GM21825 (cell line): Measurements from ENCODE around the gene PRKCZ.

Source experiments
- ATAC-seq: cut with Tn5 transposase; IDR thresholded peaks from one replicate; pipeline ENCODE4 v1.9.1; 2021; ENCODE audit warnings: mild to moderate bottlenecking, moderate library complexity; ENCODE audit not compliant: unreplicated experiment

The PRKCZ gene

GRCh38 chr1:2049718-2050431 lies at the start of gene PRKCZ:
PRKCZ (plus strand) TSS chr1:2050411; CDS start chr1:2050631, 220 bp downstream.
- peak; percentile 63 for ATAC-seq

GRCh38 chr1:2000432-2000831 lies 49.8 kb upstream of the PRKCZ start:
- ATAC-seq, result no peak

GRCh38 chr1:2000850-2001249 lies 49.4 kb upstream of the PRKCZ start:
- no peak for ATAC-seq

GRCh38 chr1:2001773-2002411 lies 48.3 kb upstream of the PRKCZ start:
- no peak for ATAC-seq

GRCh38 chr1:2003541-2004131 lies 46.6 kb upstream of the PRKCZ start, which contains the start of gene CFAP74:
CFAP74 (minus strand) TSS chr1:2003786; CDS start chr1:1990956, 12,830 bp downstream.
- no peak for ATAC-seq

- ATAC-seq, result no peak
Measured at GRCh38 chr1:2004856-2005255, 45.4 kb upstream of the PRKCZ start.

- no peak for ATAC-seq
Measured at GRCh38 chr1:2009101-2010053, 40.8 kb upstream of the PRKCZ start.

GRCh38 chr1:2014181-2014580 lies 36.0 kb upstream of the PRKCZ start:
- no peak for ATAC-seq

GRCh38 chr1:2014741-2015735 lies 35.2 kb upstream of the PRKCZ start:
- no peak for ATAC-seq

GRCh38 chr1:2016123-2016522 lies 34.1 kb upstream of the PRKCZ start:
- ATAC-seq, result no peak

GRCh38 chr1:2018217-2019171 lies 31.7 kb upstream of the PRKCZ start:
- no peak for ATAC-seq

- no peak for ATAC-seq
Measured at GRCh38 chr1:2019172-2019543, 31.1 kb upstream of the PRKCZ start, which contains the start of gene GABRD. GABRD (plus strand) TSS chr1:2019345; CDS start chr1:2019424, 79 bp downstream.

GRCh38 chr1:2019571-2020309 lies 30.5 kb upstream of the PRKCZ start:
- no peak for ATAC-seq

GRCh38 chr1:2020310-2020655 lies 29.9 kb upstream of the PRKCZ start:
- ATAC-seq, result no peak

GRCh38 chr1:2021550-2021949 lies 28.7 kb upstream of the PRKCZ start:
- ATAC-seq, result no peak

GRCh38 chr1:2022063-2022770 lies 28.0 kb upstream of the PRKCZ start:
- ATAC-seq, result no peak

GRCh38 chr1:2023187-2023586 lies 27.0 kb upstream of the PRKCZ start:
- no peak for ATAC-seq
